B cell (primary cell): ENCODE results near the gene NDST3. TPM values are rescaled to one million over a fixed set of nuclear protein-coding genes. Genes with fewer than 3 reads are reported as not detected.

ENCODE experiments used
- ATAC-seq: fragments of 200-7000 bp; cut with Tn5 transposase; one replicate; pipeline ENCODE4 v1.10.0; 2021; ENCODE audit warnings: low read depth, mild to moderate bottlenecking, moderate number of reproducible peaks, moderate library complexity
- CTCF ChIA-PET: fragments of 350-600 bp; sonication (Branson Sonifier 250); formaldehyde crosslinking; loops from one replicate; lab custom pipeline; 2021; ENCODE audit warnings: antibody characterized with exemption, inconsistent platforms; lab: Charles Lee
- POLR2A ChIA-PET: fragments of 350-600 bp; sonication (Branson Sonifier 250); formaldehyde crosslinking; loops from one replicate; lab custom pipeline; 2021; ENCODE audit warnings: antibody characterized with exemption; lab: Charles Lee
- DNase-seq: peaks from one replicate; pipeline ENCODE4 v3.0.0; 2013
- H2AFZ ChIP-seq: 2 replicates; pipeline ENCODE4 v1.6.1; 2012; ENCODE audit warnings: mild to moderate bottlenecking, low read depth, low read length; ENCODE audit not compliant: insufficient read depth, poor library complexity, severe bottlenecking
- H3K27ac ChIP-seq, 2 donors: 1 replicate in 1 of 2; 2 replicates in 1 of 2; pipeline ENCODE4 v1.5.1; 2012 to 2013; ENCODE audit warnings: low read length in 2 of 2, mild to moderate bottlenecking in 2 of 2, moderate library complexity in 1 of 2
- H3K27me3 ChIP-seq, 4 experiments: fragments of 200-600 bp in 1 of 4; sonication (generic) in 1 of 4; replicated peaks in 1 of 4; 1 replicate in 2 of 4; 2 replicates in 2 of 4; pipeline versions ENCODE4 v1.6.1 to v1.7.0; 2013 to 2016; ENCODE audit warnings: low read length in 3 of 4, mild to moderate bottlenecking in 2 of 4, mixed read lengths in 1 of 4, moderate library complexity in 1 of 4; ENCODE audit not compliant: insufficient read depth in 4 of 4, control insufficient read depth in 3 of 4; ENCODE audit errors: control extremely low read depth in 1 of 4
- H3K36me3 ChIP-seq, 2 experiments: replicated peaks in 1 of 2; 1 replicate in 1 of 2; 2 replicates in 1 of 2; pipeline versions ENCODE4 v1.6.1 to v1.7.1; 2013; ENCODE audit warnings: low read length in 1 of 2; ENCODE audit not compliant: insufficient read depth in 2 of 2, control insufficient read depth in 1 of 2; ENCODE audit errors: control extremely low read depth in 1 of 2, extremely low read depth in 1 of 2
- H3K4me1 ChIP-seq, 2 donors: fragments of 200-600 bp in 1 of 2; sonication (generic) in 1 of 2; 1 replicate in 1 of 2; 2 replicates in 1 of 2; pipeline versions ENCODE4 v1.5.1 to v1.6.1; 2013 to 2017; ENCODE audit warnings: low read length in 2 of 2; ENCODE audit not compliant: control insufficient read depth in 2 of 2, insufficient read depth in 2 of 2
- H3K4me2 ChIP-seq: replicated peaks from 2 replicates; pipeline ENCODE3; 2012; ENCODE audit warnings: mild to moderate bottlenecking, low read depth, low read length; ENCODE audit not compliant: poor library complexity, severe bottlenecking
- H3K4me3 ChIP-seq, 5 experiments: fragments of 200-600 bp in 1 of 5; sonication (generic) in 1 of 5; 1 replicate in 3 of 5; 2 replicates in 2 of 5; pipeline versions ENCODE4 v1.5.1 to v1.7.0; 2011 to 2016; ENCODE audit warnings: low read length in 4 of 5, mild to moderate bottlenecking in 4 of 5, low read depth in 2 of 5, control low read depth in 1 of 5, moderate library complexity in 1 of 5; ENCODE audit not compliant: insufficient read depth in 1 of 5; ENCODE audit errors: control extremely low read depth in 1 of 5, extremely low read depth in 1 of 5
- H3K79me2 ChIP-seq: fragments of 200-600 bp; sonication (generic); one replicate; pipeline ENCODE4 v1.6.0; 2016; ENCODE audit warnings: low read length; ENCODE audit not compliant: control insufficient read depth, insufficient read depth
- H3K9ac ChIP-seq: fragments of 200-600 bp; sonication (generic); 2 replicates; pipeline ENCODE4 v1.6.1; 2017; ENCODE audit warnings: mild to moderate bottlenecking, low read length, moderate library complexity
- H3K9me3 ChIP-seq, 3 donors: one replicate each; pipeline versions ENCODE4 v1.6.1 to v1.7.1; 2013; ENCODE audit warnings: low read length in 2 of 3; ENCODE audit not compliant: control insufficient read depth in 2 of 3, insufficient read depth in 1 of 3; ENCODE audit errors: control extremely low read depth in 1 of 3
- H4K20me1 ChIP-seq: 2 replicates; pipeline ENCODE4 v1.6.0; 2012; ENCODE audit warnings: mild to moderate bottlenecking, low read length; ENCODE audit not compliant: insufficient read depth, control insufficient read depth, poor library complexity, severe bottlenecking
- H3K27ac Mint-ChIP-seq: one replicate; pipeline ENCODE4 v1.8.0; 2021; ENCODE audit warnings: mixed read lengths
- H3K27me3 Mint-ChIP-seq: one replicate; pipeline ENCODE4 v1.8.0; 2021; ENCODE audit warnings: mixed read lengths
- H3K4me1 Mint-ChIP-seq: one replicate; pipeline ENCODE4 v1.8.0; 2021; ENCODE audit warnings: mixed read lengths
- H3K4me3 Mint-ChIP-seq: one replicate; pipeline ENCODE4 v1.8.0; 2021; ENCODE audit warnings: mixed read lengths
- H3K9me3 Mint-ChIP-seq: one replicate; pipeline ENCODE4 v1.8.0; 2022; ENCODE audit warnings: mixed read lengths; ENCODE audit not compliant: insufficient read depth
- CTCF ChIP-seq: fragments of 200-600 bp; IDR thresholded peaks from one replicate; pipeline ENCODE4 v1.8.0; 2022; ENCODE audit warnings: antibody characterized with exemption, mild to moderate bottlenecking
- EZH2 ChIP-seq: IDR thresholded peaks from 2 replicates; pipeline ENCODE4 v1.6.1; 2012; ENCODE audit warnings: borderline replicate concordance, low read depth, mild to moderate bottlenecking, moderate library complexity, low read length; ENCODE audit not compliant: insufficient read depth, poor library complexity, severe bottlenecking
- WGBS: methylation state at CpG from one replicate; pipeline ENCODE4 v1.1.5; 2013; ENCODE audit warnings: missing lambda C conversion rate; ENCODE audit not compliant: insufficient coverage; 5-methylcytosine and 5-hydroxymethylcytosine counted together
- intact Hi-C: fragments of 100-400 bp; cut with micrococcal nuclease; formaldehyde crosslinking; loops from one replicate; pipeline ENCODE4 v1.10.0; 2022
- polyA plus RNA-seq: library from polyadenylated mRNA; depleted of rRNA; stranded (reverse); fragments of >200 nt; gene quantifications from 2 replicates; pipeline ENCODE4 v1.2.3, GENCODE V29; 2012
- total RNA-seq, 2 donors: library from RNA; stranded (reverse); fragments of 120-200 nt in 1 of 2; gene quantifications; 1 replicate in 1 of 2; 2 replicates in 1 of 2; pipeline versions ENCODE4 v1.2.3 to v1.2.4, GENCODE V29; 2013 to 2022

NDST3 gene
- total and polyA plus RNA-seq, 2 donors (not counting 1 experiment from before 2014, with no cell fraction given): not detected

GRCh38 chr4:118158763-118159375, 124.6 kb downstream of the NDST3 start:
- no peaks in the 10 kb centered on the region for H4K20me1 ChIP-seq
- no peaks in the 10 kb centered on the region for H3K4me1 Mint-ChIP-seq
- no peaks in the 10 kb centered on the region for H3K27me3 Mint-ChIP-seq
- H3K4me3 ChIP-seq: no peak overlapping the region
- no peaks in the 10 kb centered on the region for H3K79me2 ChIP-seq
- no peak overlapping the region for H3K4me3 Mint-ChIP-seq
- TF ChIP-seq EZH2 (no peak), CTCF (no peak)
- ATAC-seq (no peak), DNase-seq (no peak)
- H3K9ac ChIP-seq: no peak overlapping the region
- no peaks in the 10 kb centered on the region for H3K27me3 ChIP-seq
- POLR2A ChIA-PET: no interaction called here
- intact Hi-C loops: no loop called here
- H2AFZ ChIP-seq: no peak overlapping the region
- no peak overlapping the region for H3K4me2 ChIP-seq
- CTCF ChIA-PET: no interaction called here
- H3K9me3 ChIP-seq: peaks cover 1 to 6% (median 3%) of the 10 kb centered on the region in 3 donors
- H3K27ac Mint-ChIP-seq: no peak overlapping the region
- no peaks in the 10 kb centered on the region for H3K4me1 ChIP-seq
- H3K9me3 Mint-ChIP-seq: no peaks in the 10 kb centered on the region
- no peak overlapping the region for H3K27ac ChIP-seq
- WGBS: 100% methylated on average over 1 of the region's 2 CpGs
- H3K36me3 ChIP-seq: no peaks in the 10 kb centered on the region

- DNase-seq: no peak
- H3K36me3 ChIP-seq: no peaks in the 10 kb centered on the region
- TF ChIP-seq CTCF: no peak
- TF ChIP-seq EZH2: no peak
- H3K4me3 ChIP-seq: no peak overlapping the region
- ChIA-PET CTCF (no interaction called here), POLR2A (no interaction called here)
- H3K4me1 Mint-ChIP-seq: no peaks in the 10 kb centered on the region
- WGBS: no CpG with 5 or more reads among the region's 1 CpG
- no peak overlapping the region for H3K27ac ChIP-seq
- H3K27ac Mint-ChIP-seq: no peak overlapping the region
- no peaks in the 10 kb centered on the region for H3K27me3 Mint-ChIP-seq
- no peak overlapping the region for H3K4me3 Mint-ChIP-seq
- no peak overlapping the region for H3K9ac ChIP-seq
- peaks cover 6% of the 10 kb centered on the region for H3K9me3 Mint-ChIP-seq
- H3K79me2 ChIP-seq: no peaks in the 10 kb centered on the region
- H4K20me1 ChIP-seq: no peaks in the 10 kb centered on the region
- peaks cover 0 to 5% (median 0%) of the 10 kb centered on the region in 3 donors for H3K9me3 ChIP-seq
- no peaks in the 10 kb centered on the region for H3K27me3 ChIP-seq
- ATAC-seq: no peak
- no peak overlapping the region for H2AFZ ChIP-seq
- H3K4me2 ChIP-seq: no peak overlapping the region
- H3K4me1 ChIP-seq: no peaks in the 10 kb centered on the region
- intact Hi-C loops: no loop called here
Observed at GRCh38 chr4:118167306-118167705, 133.0 kb downstream of the NDST3 start.
